K562 (cell line): ENCODE results near the gene ADTRP. TPM values are rescaled to one million over a fixed set of nuclear protein-coding genes. Genes with fewer than 3 reads are reported as not detected.

Experiments used
- ATAC-seq: fragments of 200-7000 bp; cut with Tn5 transposase; 3 replicates; pipeline ENCODE4 v1.9.1; 2020; ENCODE audit warnings: moderate library complexity
- BruUV-seq: library from RNA; stranded (reverse); fragments of 400-500 nt; replicated peaks from 2 replicates; lab custom pipeline; 2021; lab: Mats Ljungman, UMichigan
- CTCF ChIA-PET: fragments of 300-600 bp; formaldehyde crosslinking; extraction: SDS; loops from one replicate; lab custom pipeline; 2021; ENCODE audit warnings: low intra/inter-chr PET ratio; lab: Yijun Ruan, JAX
- POLR2A ChIA-PET: fragments of 300-600, 350-650 bp; sonication (Branson Sonifier 250); formaldehyde crosslinking; extraction: SDS; loops from one replicate; lab custom pipeline; 2021; ENCODE audit warnings: antibody characterized with exemption, inconsistent platforms; lab: Yijun Ruan, JAX
- DNase-seq, 4 experiments: peaks; one replicate each; pipeline versions ENCODE4 v3.0.0 to v3.0.0-alpha.2; 2011 to 2018; ENCODE audit warnings: low spot score in 3 of 4, mixed read lengths in 3 of 4; ENCODE audit errors: extremely low read depth in 1 of 4
- FAIRE-seq: peaks from 2 replicates; lab custom pipeline; 2011; peaks lifted over from hg19 to GRCh38; lab: Jason Lieb, UNC
- H2AFZ ChIP-seq: 2 replicates; pipeline ENCODE4 v1.6.0; 2011; ENCODE audit warnings: low read depth, low read length, control low read depth, inconsistent platforms
- H3K27ac ChIP-seq: fragments of 200-600 bp; 3 replicates; pipeline ENCODE4 v1.8.0; 2011; ENCODE audit warnings: low read depth, mild to moderate bottlenecking, control low read depth, inconsistent platforms, low read length, moderate library complexity, mixed read lengths; ENCODE audit errors: extremely low read depth
- H3K27me3 ChIP-seq, 2 experiments: fragments of 300-600 bp in 1 of 2; 2 replicates in 1 of 2; 3 replicates in 1 of 2; pipeline versions ENCODE4 v1.6.0 to v1.8.0; 2011; ENCODE audit warnings: inconsistent platforms in 2 of 2, low read length in 2 of 2, mild to moderate bottlenecking in 1 of 2, mixed read lengths in 1 of 2, moderate library complexity in 1 of 2; ENCODE audit not compliant: control insufficient read depth in 2 of 2, insufficient read depth in 2 of 2
- H3K36me3 ChIP-seq: fragments of 300-600 bp; 3 replicates; pipeline ENCODE4 v1.8.0; 2011; ENCODE audit warnings: mild to moderate bottlenecking, low read length, inconsistent platforms; ENCODE audit not compliant: control insufficient read depth, insufficient read depth
- H3K4me1 ChIP-seq, 2 experiments: fragments of 200-600 bp in 1 of 2; replicated peaks in 1 of 2; 2 replicates in 1 of 2; 3 replicates in 1 of 2; pipeline versions ENCODE4 v1.5.1 to v1.8.0; 2011; ENCODE audit warnings: inconsistent platforms in 2 of 2, low read length in 2 of 2, mild to moderate bottlenecking in 1 of 2, mixed read lengths in 1 of 2, moderate library complexity in 1 of 2; ENCODE audit not compliant: control insufficient read depth in 2 of 2, insufficient read depth in 2 of 2
- H3K4me2 ChIP-seq: 2 replicates; pipeline ENCODE4 v1.6.1; 2011; ENCODE audit warnings: low read length, control low read depth, inconsistent platforms, mixed read lengths; ENCODE audit not compliant: insufficient read depth
- H3K4me3 ChIP-seq: fragments of 200-600 bp; sonication (generic), shearing (Covaris generic); 2 replicates; pipeline ENCODE4 v1.5.1; 2016; ENCODE audit warnings: control low read depth, inconsistent platforms
- H3K79me2 ChIP-seq: fragments of 200-600 bp; 3 replicates; pipeline ENCODE4 v1.8.0; 2011; ENCODE audit warnings: low read length, inconsistent platforms; ENCODE audit not compliant: control insufficient read depth, insufficient read depth
- H3K9ac ChIP-seq, 2 experiments: 2 replicates each; pipeline versions ENCODE4 v1.6.0 to v1.6.1; 2011; ENCODE audit warnings: low read depth in 2 of 2, low read length in 2 of 2, control low read depth in 1 of 2, inconsistent platforms in 1 of 2, mild to moderate bottlenecking in 1 of 2, mixed read lengths in 1 of 2; ENCODE audit not compliant: insufficient read depth in 1 of 2
- H3K9me1 ChIP-seq: one replicate; pipeline ENCODE4 v1.6.0; 2011; ENCODE audit warnings: inconsistent platforms, mild to moderate bottlenecking, low read length, moderate library complexity; ENCODE audit not compliant: control insufficient read depth, insufficient read depth
- H3K9me3 ChIP-seq: replicated peaks from 2 replicates; pipeline ENCODE4 v1.5.1; 2011; ENCODE audit warnings: low read depth, low read length, inconsistent platforms; ENCODE audit not compliant: control insufficient read depth, insufficient read depth
- H4K20me1 ChIP-seq: replicated peaks from 2 replicates; pipeline ENCODE4 v1.6.1; 2011; ENCODE audit warnings: low read length, inconsistent platforms, mixed read lengths; ENCODE audit not compliant: control insufficient read depth, insufficient read depth
- ARID1B ChIP-seq: fragments of 450-650 bp; IDR thresholded peaks from 2 replicates; pipeline ENCODE4 v1.6.1; 2016; ENCODE audit warnings: antibody characterized with exemption, mild to moderate bottlenecking, inconsistent platforms
- EHMT2 ChIP-seq: fragments of 450-650 bp; IDR thresholded peaks from 2 replicates; pipeline ENCODE4 v1.6.1; 2018; ENCODE audit warnings: antibody characterized with exemption
- EP300 ChIP-seq: IDR thresholded peaks from 2 replicates; pipeline ENCODE4 v1.6.1; 2012; ENCODE audit warnings: low read length, improper control_type of control experiment
- HDGF ChIP-seq: fragments of 450-650 bp; IDR thresholded peaks from 2 replicates; pipeline ENCODE4 v1.6.1; 2016
- HLTF ChIP-seq: fragments of 450-650 bp; IDR thresholded peaks from 2 replicates; pipeline ENCODE4 v1.6.1; 2016
- RBM15 ChIP-seq: fragments of 200-400 bp; formaldehyde crosslinking; IDR thresholded peaks from 2 replicates; pipeline ENCODE4 v1.6.1; 2018; ENCODE audit warnings: mild to moderate bottlenecking, low read length, moderate library complexity; ENCODE audit not compliant: insufficient read depth
- ZNF24 ChIP-seq: fragments of 450-650 bp; IDR thresholded peaks from 2 replicates; pipeline ENCODE4 v1.6.1; 2016
- WGBS: fragments of 100-300 bp; shearing (Covaris generic); methylation state at CpG from one replicate; pipeline ENCODE4 v1.1.6; 2016; ENCODE audit warnings: low coverage, mixed read lengths; ENCODE audit not compliant: insufficient coverage; ENCODE audit errors: missing lambda C conversion rate; 5-methylcytosine and 5-hydroxymethylcytosine counted together
- in situ Hi-C: fragments of 300-500 bp; cut with MboI; formaldehyde crosslinking; loops from 4 replicates; pipeline ENCODE4 v1.15.0; 2018; ENCODE audit warnings: inconsistent platforms, mixed read lengths
- intact Hi-C: fragments of 100-400 bp; cut with micrococcal nuclease; formaldehyde crosslinking; loops from 2 replicates; pipeline ENCODE4 v1.14.2; 2022
- polyA plus RNA-seq, 8 experiments: library from polyadenylated mRNA; depleted of rRNA in 4 of 8; stranded (reverse) in 5 of 8; unstranded in 3 of 8; fragments of >200 nt; fragmentation: Nextera tagmentation in 2 of 8; fragmentation: Illumina TruSeq in 1 of 8; extraction: Ambion mirVana in 2 of 8; extraction: Trizol in 1 of 8; gene quantifications; 2 replicates each; pipeline versions ENCODE4 v1.2.1 to v1.2.3, GENCODE V29; 2011 to 2014; ENCODE audit warnings: inconsistent platforms in 1 of 8, missing spikeins in 1 of 8
- total RNA-seq, 7 experiments: library from RNA; depleted of rRNA in 6 of 7; stranded (reverse); fragments of >200 nt in 6 of 7; fragmentation: Illumina TruSeq in 2 of 7; extraction: Trizol in 2 of 7; gene quantifications; 2 replicates each; pipeline versions ENCODE4 v1.2.1 to v1.2.3, GENCODE V29; 2011 to 2021; ENCODE audit warnings: low replicate concordance in 1 of 7
- TF ChIP-seq, protein P1 (sequence below), 3 experiments: IDR thresholded peaks in 2 of 3; conservative IDR thresholded peaks in 1 of 3; 2 replicates each; pipeline ENCODE4 v1.5.1; 2011 to 2012; ENCODE audit warnings: low read length in 3 of 3, mild to moderate bottlenecking in 3 of 3, control low read depth in 2 of 3, improper control_type of control experiment in 1 of 3, inconsistent platforms in 1 of 3, low read depth in 1 of 3, mixed read lengths in 1 of 3, moderate library complexity in 1 of 3; ENCODE audit not compliant: insufficient read depth in 2 of 3
- TF ChIP-seq, protein P2 (sequence below), 2 experiments: IDR thresholded peaks; 2 replicates each; pipeline ENCODE4 v1.6.1; 2012; ENCODE audit warnings: improper control_type of control experiment in 2 of 2, low read depth in 2 of 2, low read length in 2 of 2, borderline replicate concordance in 1 of 2
- TF ChIP-seq, protein P3 (sequence below), 2 experiments: fragments of 150-350 bp in 1 of 2; IDR thresholded peaks; 2 replicates each; pipeline ENCODE4 v1.6.1; 2012 to 2016; ENCODE audit warnings: low read depth in 2 of 2, low read length in 2 of 2, mild to moderate bottlenecking in 1 of 2, moderate library complexity in 1 of 2

The ADTRP gene
- total and polyA plus RNA-seq, 9 of the 15 experiments (the other 6 are each of a cell fraction or from before 2014, with no cell fraction given), result 7.4 to 24.0 (median 13.6) TPM

DNA sequence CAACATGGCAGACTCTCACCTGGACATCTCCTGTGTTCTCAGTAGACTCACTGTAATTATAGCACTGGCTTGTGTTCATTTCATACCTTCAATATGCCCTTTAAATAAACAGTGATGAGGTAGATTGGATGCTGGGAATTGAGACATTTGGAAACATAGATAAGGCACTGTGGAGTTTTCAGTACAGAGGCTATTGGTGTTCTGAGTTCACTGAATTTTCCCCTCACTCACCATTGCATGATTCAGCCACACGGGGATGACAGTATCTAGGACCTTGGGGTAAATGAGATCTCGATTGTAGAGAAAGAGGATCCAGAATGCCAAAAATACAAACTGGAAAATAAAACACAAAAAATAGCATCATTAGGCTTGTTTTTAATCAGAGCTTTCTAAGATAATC, 12.6 kb downstream of the ADTRP start:
- H3K36me3 ChIP-seq, result no peaks in the 10 kb centered on the region
- peaks cover 12 to 37% of the 10 kb centered on the region in 2 experiments for H3K4me1 ChIP-seq
- H2AFZ ChIP-seq, result peak overlapping the region; percentile 69
- FAIRE-seq, result no peak
- H3K79me2 ChIP-seq, result no peaks in the 10 kb centered on the region
- DNase-seq, result peak; percentile 49 to 69 (median 58)
- H3K9me3 ChIP-seq, result no peaks in the 10 kb centered on the region
- H3K4me2 ChIP-seq, result no peak overlapping the region
- POLR2A ChIA-PET, result interaction anchor here (0.6 kb wide), 1 partner anchor 21 kb away, joined by 3 read pairs; no protein-coding TSS in a partner anchor
- 6% methylated on average over 2 of the region's 2 CpGs for WGBS
- intact Hi-C loops, result loop anchor here (5.0 kb wide), 1 partner anchor 146 kb away; no protein-coding TSS in a partner anchor
- CTCF ChIA-PET, result no interaction called here
- H3K27ac ChIP-seq, result no peak overlapping the region
- in situ Hi-C loops, result no loop called here
- H3K9me1 ChIP-seq, result no peaks in the 10 kb centered on the region
- H4K20me1 ChIP-seq, result no peaks in the 10 kb centered on the region
- H3K27me3 ChIP-seq, result no peaks in the 10 kb centered on the region
- BruUV-seq, result no TSS peak
- H3K9ac ChIP-seq, result no peak overlapping the region
- ATAC-seq, result peak; percentile 77
- H3K4me3 ChIP-seq, result no peak overlapping the region
- TF ChIP-seq HLTF, result no peak
- TF ChIP-seq, protein P1, sequence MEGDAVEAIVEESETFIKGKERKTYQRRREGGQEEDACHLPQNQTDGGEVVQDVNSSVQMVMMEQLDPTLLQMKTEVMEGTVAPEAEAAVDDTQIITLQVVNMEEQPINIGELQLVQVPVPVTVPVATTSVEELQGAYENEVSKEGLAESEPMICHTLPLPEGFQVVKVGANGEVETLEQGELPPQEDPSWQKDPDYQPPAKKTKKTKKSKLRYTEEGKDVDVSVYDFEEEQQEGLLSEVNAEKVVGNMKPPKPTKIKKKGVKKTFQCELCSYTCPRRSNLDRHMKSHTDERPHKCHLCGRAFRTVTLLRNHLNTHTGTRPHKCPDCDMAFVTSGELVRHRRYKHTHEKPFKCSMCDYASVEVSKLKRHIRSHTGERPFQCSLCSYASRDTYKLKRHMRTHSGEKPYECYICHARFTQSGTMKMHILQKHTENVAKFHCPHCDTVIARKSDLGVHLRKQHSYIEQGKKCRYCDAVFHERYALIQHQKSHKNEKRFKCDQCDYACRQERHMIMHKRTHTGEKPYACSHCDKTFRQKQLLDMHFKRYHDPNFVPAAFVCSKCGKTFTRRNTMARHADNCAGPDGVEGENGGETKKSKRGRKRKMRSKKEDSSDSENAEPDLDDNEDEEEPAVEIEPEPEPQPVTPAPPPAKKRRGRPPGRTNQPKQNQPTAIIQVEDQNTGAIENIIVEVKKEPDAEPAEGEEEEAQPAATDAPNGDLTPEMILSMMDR (IDR thresholded peaks at IDR 0.05 in 2 of 3, conservative IDR thresholded peaks at IDR 0.05 in 1 of 3; ENCODE audit: insufficient read depth in 2 of 3, low read depth in 1 of 3, low read length in 3 of 3), result peak; percentile 33 to 55 (median 34); a peak in 3 of 6 replicates
- peak; percentile 21; the same call in 1 of the 2 replicates for TF ChIP-seq EHMT2
- TF ChIP-seq, protein P2, sequence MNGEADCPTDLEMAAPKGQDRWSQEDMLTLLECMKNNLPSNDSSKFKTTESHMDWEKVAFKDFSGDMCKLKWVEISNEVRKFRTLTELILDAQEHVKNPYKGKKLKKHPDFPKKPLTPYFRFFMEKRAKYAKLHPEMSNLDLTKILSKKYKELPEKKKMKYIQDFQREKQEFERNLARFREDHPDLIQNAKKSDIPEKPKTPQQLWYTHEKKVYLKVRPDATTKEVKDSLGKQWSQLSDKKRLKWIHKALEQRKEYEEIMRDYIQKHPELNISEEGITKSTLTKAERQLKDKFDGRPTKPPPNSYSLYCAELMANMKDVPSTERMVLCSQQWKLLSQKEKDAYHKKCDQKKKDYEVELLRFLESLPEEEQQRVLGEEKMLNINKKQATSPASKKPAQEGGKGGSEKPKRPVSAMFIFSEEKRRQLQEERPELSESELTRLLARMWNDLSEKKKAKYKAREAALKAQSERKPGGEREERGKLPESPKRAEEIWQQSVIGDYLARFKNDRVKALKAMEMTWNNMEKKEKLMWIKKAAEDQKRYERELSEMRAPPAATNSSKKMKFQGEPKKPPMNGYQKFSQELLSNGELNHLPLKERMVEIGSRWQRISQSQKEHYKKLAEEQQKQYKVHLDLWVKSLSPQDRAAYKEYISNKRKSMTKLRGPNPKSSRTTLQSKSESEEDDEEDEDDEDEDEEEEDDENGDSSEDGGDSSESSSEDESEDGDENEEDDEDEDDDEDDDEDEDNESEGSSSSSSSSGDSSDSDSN (IDR thresholded peaks at IDR 0.05; ENCODE audit: borderline replicate concordance in 1 of 2, low read depth in 2 of 2, low read length in 2 of 2), result no peak
- TF ChIP-seq EP300, result peak; percentile 29; the same call in 1 of the 2 replicates
- TF ChIP-seq ARID1B, result peak; percentile 67
- TF ChIP-seq, protein P3, sequence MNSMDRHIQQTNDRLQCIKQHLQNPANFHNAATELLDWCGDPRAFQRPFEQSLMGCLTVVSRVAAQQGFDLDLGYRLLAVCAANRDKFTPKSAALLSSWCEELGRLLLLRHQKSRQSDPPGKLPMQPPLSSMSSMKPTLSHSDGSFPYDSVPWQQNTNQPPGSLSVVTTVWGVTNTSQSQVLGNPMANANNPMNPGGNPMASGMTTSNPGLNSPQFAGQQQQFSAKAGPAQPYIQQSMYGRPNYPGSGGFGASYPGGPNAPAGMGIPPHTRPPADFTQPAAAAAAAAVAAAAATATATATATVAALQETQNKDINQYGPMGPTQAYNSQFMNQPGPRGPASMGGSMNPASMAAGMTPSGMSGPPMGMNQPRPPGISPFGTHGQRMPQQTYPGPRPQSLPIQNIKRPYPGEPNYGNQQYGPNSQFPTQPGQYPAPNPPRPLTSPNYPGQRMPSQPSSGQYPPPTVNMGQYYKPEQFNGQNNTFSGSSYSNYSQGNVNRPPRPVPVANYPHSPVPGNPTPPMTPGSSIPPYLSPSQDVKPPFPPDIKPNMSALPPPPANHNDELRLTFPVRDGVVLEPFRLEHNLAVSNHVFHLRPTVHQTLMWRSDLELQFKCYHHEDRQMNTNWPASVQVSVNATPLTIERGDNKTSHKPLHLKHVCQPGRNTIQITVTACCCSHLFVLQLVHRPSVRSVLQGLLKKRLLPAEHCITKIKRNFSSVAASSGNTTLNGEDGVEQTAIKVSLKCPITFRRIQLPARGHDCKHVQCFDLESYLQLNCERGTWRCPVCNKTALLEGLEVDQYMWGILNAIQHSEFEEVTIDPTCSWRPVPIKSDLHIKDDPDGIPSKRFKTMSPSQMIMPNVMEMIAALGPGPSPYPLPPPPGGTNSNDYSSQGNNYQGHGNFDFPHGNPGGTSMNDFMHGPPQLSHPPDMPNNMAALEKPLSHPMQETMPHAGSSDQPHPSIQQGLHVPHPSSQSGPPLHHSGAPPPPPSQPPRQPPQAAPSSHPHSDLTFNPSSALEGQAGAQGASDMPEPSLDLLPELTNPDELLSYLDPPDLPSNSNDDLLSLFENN (IDR thresholded peaks at IDR 0.05; ENCODE audit: low read depth in 2 of 2, low read length in 2 of 2), result no peak
- TF ChIP-seq RBM15, result no peak
- TF ChIP-seq ZNF24, result no peak
- no peak for TF ChIP-seq HDGF
